NCI-H2029 (cell line): Measurements from ENCODE around the gene ASB8.

ENCODE experiments used
- DNase-seq: peaks from one replicate; lab custom pipeline; 2025; lab: John Stamatoyannopoulos, UW

The ASB8 gene, protein sequence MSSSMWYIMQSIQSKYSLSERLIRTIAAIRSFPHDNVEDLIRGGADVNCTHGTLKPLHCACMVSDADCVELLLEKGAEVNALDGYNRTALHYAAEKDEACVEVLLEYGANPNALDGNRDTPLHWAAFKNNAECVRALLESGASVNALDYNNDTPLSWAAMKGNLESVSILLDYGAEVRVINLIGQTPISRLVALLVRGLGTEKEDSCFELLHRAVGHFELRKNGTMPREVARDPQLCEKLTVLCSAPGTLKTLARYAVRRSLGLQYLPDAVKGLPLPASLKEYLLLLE

DNA sequence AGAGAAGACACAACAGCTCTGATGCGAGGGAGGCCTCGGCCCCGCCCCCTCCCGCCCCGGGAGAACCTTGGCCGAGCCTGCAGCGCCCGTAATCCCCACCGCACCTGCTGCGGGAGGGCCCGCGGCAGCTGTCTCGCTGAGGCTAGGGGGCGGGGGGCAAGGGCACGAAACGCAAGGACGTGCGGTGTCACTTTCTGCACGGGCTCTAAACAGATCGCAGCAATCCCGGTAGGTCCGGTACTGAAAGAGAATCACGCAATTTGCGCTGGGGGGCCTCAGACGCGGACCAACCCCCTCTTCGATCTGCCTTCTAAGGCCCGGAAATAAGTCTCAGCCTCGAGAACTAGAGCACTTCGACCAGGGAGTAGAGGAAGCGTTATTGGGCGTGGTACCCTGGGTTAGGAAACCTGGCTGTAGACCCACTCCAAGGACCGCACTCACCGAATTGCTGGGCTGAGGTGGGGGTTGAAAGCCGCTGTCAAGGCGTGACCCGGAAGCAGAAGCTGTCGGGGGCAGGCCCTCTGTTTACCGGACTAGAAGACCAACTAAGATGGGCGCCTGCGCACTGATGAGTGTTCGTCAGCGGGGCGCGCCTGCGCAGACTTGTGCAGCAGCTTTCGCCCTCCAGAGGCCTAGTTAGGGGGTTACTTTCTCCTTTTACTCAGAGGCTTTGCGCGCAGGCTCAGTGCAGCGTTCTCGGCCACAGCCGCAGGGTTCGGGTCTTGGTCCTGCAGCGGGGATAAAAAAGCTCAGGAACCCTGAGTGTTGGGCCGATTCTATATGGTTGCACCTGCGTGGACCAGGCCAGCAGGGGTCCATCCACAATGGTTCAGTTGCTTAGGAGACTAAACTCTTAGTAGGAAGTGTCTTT is at the start of gene ASB8:
Gene ASB8, minus strand, starts transcription at position 498 of the 871 bp plus-strand sequence. CDS start 4,019 bp downstream, outside the sequence.
- DNase-seq = peak; percentile 96

DNA sequence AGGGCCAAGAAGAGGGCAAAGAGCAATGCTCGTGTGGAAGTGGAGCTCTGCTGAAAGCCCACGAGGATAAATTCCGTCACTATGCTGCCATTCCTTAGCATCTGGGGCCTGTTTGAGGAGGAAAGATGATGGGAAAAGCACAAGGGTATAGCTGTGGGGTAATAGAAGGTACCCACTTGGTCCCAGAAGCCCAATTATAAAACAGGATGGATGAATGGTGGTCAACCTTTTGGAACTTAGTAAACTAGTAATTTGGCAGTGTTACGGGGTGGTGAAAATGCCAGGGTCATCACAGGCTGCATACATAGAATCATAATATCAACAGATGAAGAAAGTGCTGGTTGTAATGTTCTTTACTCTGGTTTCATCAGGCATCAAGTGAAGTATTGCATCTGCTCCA is 45.9 kb upstream of the ASB8 start, which contains the start of gene OR10AD1:
Gene OR10AD1, minus strand, starts transcription at position 101 of the 400 bp plus-strand sequence. Its CDS starts 0 bp downstream, at position 101.
- DNase-seq = no peak

DNA sequence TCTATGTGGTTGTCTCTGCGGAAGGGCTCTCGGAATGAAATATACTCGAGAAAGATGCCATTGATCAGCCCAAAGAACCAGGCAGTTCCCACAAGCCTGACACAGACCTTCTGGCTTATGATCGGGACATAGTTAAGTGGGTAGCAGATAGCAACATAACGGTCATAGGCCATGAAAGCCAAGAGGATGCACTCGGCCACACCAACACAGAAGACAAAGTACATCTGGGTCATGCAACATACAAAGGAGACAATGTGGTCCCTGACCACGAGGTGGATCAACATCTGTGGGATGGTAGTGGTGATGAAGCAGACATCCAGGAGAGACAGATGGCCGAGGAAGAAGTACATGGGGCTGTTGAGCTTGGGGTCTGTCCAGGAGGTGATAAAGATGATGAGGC is 45.5 kb upstream of the ASB8 start:
- DNase-seq = no peak

DNA sequence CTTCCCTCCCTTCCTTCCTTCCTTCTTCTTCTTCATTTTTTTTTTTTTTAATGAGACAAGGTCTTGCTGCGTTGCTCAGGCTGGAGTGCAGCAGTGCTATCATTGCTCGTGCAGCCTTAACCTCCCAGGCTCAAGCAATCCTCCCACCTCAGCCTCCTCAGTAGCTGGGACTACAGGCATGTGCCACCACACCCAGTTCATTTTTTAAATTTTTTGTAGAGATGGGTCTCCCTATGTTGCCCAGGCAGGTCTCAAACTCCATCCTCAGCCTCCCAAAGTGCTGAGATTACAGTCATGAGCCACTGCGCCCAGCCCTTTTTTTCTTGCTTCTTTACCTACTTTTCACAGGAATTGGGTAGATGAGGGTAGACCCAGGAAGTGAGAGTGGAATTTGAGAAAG is 44.2 kb upstream of the ASB8 start:
- no peak for DNase-seq

DNA sequence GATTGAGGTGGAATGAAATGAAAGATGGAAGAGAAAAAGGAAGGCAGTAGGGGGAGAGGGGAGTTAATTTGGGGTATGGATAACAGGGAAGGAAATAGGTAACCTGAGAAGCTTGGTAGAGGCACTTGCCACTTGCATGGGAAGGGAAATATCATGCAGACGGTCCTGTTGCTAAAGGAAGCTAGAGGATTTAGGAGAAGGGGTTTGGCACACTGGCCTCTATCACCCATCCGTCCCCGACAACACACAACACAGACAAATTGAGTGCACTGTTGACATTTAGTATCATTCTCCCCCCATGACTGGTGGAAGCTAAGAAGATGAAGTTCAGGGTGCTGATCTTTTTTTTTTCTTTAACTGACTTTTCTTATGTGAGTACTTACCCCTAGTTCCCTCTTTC is 43.8 kb upstream of the ASB8 start:
- no peak for DNase-seq

GRCh38 chr12:48199774-48200221 is 42.5 kb upstream of the ASB8 start:
- DNase-seq = no peak

- no peak for DNase-seq
Observed at GRCh38 chr12:48198985-48199384, 41.7 kb upstream of the ASB8 start.

DNA sequence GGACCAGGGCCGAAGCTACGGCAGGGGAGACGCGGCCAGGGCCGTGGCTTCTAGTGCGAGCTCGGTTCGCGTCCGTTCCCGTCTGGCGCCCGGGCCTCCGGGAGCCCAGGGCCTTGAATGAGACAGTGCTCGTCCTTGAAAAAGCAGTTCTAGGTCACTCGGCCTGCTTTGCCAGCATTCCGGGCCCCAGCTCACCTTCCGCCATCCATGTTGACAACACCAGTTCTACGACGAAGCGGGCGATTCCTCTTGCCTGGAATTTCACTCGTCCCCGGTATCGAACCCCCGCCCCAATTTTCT is 41.3 kb upstream of the ASB8 start:
- DNase-seq = no peak

DNA sequence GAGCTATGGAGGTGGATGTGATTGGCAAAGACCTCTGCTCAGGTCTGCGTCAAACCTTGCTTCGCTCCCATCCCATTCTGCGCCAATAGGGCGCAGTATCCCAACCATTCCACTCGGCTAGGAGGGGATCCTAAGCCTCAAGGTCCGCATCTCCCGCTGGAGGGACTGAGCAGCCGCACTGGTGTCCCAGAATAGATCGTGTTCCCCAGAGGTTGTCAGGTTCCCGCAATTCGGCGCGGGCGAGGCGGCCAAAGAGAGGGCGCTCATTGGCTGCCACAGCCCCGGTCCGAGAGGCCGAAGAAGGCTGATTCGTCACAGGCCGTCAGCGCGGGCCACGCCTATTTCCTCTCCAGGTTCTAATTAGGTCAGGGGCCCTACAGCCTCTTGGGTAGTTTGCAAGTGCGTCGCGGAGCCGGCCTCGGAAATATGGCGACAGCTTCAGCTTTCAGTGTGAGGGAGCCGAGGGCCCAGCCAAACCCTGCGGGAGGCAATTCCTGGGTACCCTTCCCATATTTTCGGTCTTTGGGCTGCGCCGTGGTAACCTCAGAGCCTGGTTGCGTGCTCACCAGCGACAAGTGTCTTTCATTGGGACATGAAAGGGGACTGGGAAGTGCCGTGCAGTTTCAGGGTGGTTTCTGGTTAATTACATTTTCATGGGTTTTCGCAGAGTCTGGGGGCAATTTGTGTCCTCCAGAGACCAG is 40.8 kb upstream of the ASB8 start:
- DNase-seq = peak; percentile 76

- no peak for DNase-seq
Observed at GRCh38 chr12:48197549-48197970, 40.2 kb upstream of the ASB8 start.

DNA sequence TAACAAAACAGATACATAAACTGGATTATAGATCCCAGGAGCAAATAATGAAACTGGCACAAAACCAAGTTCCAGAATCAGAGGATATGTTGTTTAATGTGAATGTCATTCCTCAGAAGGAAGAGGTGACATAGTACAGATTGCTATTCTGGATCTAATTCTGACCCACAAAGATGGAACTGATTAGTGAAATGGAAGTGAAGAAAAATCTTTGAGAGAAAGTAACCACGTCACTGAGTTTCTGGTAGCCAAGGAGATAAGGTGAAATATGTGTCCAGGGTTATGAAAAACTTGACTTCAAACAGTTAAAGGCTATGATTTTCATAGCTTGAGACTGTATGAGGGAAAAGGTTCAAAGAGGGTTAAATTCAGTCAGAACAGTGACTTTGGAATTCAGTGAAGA is 37.5 kb upstream of the ASB8 start:
- no peak for DNase-seq

GRCh38 chr12:48193623-48194022 is 36.3 kb upstream of the ASB8 start:
- no peak for DNase-seq

DNA sequence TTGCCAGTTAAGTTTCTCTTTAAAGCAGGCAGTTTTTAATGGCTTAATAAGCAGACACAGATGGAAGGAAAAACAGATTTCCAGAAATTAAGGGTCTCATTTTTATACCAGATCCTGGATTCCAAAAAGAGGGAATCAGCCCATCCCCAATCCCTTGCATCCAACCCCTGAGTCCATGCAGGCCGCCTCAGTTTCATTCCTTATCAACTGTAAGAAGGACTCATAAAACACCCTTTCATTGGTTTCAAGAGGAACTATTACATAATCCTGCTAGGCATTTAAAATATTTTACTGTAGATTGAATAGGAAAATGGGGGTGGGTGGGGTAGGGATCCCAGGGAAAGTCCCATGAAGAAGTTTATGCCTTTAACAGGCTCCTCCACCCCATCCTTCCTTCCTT is 35.5 kb upstream of the ASB8 start:
- DNase-seq = no peak

DNA sequence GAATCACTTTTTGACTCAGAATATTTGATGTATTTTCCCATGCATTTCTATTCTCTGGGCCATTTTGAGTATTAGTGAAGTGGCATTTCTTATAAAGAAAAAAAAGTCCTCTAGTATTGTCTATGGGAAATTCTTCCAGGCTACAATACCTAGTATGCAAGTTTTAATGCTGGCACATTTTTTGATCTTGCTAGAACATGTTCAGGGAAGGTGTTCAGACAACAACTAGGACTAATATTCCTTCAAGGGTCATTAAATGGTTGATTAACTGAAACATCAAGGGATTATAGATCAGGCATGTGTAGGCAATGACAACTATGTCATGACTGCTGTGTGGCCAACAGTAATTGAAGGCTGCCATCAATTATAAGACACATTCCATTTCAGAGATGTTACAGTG is 33.8 kb upstream of the ASB8 start:
- no peak for DNase-seq

DNA sequence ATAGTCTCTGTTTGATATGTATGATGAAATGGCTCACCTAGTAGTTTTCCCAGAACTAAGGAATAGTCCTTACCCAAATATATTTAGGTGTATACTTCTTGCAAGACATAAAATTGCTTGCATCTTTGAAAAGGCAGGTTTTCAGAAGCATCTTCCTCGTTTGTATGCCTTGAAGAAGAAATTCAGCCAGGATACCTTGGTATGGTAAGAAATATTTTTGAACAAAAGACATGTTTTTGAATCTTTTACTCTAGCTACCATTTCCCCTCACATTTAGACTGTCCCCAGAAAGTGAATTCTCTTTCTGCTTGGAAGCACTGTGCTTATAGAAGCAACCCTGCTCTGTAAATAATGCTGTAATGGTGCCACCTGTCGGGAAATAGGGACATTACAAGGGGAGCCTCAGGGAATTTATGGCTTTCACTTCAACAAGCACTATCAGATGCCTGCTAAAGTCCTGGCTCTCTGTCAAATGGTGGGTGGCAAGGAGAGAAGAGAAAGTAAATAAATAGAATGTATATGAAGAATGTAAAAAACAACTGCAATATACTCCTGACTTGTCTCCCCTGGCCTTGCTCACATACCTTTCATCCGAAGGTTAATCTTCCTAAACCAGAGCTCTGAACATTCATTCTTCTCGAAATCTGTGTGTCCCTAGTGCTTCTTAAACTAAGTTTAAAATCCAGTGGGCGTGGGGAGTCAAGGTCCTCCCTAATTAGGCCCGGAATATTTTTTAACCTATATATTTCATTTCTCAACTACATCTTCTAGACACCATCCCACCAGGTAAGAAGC is 32.2 kb upstream of the ASB8 start:
- DNase-seq = peak; percentile 7

DNA sequence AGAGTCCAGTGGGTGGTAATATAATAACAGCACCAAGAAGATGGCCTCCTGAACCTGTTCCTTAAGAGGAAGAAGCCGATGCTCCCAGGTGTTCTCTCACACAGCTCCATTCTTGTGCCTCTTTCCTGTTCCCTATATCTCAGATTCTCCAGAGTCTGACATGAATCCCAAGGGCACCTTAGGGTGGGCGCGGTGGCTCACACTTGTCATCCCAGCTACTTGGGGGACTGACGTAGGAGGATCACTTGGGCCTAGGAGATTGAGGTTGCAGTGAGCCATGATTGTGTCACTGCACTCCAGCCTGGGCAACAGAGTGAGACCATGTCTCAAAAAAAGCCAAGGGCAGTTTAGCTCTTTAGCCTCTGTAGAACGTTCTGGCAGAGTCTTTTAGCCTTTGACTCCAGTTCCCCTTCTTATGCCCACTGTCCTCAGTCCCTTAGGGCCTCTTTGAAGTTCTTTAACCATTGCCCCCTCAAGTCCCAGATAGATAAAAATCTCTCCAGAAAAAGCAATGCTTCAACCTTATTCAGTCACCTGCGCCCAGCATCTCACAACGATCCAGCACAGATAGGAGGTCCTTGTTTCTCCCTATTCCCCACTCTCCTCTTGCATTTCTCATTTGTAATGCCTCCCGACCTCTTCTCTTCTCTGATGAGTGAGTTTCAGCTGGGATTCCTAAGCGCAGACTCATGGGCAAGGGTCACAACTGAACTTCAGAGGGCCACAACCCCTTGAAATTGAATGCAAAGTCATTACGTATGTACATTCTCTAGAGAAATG is 30.8 kb upstream of the ASB8 start:
- no peak for DNase-seq

GRCh38 chr12:48185181-48185919 is 28.0 kb upstream of the ASB8 start:
- no peak for DNase-seq

DNA sequence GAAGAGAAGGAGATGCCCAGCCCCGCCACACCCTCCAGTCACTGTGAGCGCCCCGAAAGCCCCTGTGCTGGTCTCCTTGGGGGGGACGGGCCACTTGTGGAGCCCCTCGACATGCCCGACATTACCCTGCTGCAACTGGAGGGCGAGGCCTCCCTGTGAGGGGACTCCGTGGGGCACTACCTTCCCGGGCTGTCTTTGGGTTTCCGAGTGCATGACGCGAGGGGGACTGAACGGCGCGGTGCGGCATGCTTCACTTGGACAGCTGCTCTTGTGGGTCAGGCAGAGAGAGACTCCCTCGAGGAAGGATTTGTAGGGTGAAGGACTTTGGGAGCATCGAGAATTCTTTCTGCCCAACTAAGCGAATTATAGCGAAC is 27.2 kb upstream of the ASB8 start:
- no peak for DNase-seq

- no peak for DNase-seq
Observed at GRCh38 chr12:48183876-48184548, 26.7 kb upstream of the ASB8 start.
